Breast epithelium (tissue), 4 donors: ENCODE results near the gene ZNF563. TPM values are rescaled to one million over a fixed set of nuclear protein-coding genes. Genes with fewer than 3 reads are reported as not detected.
A peak's percentile ranks its signal among the peaks of the same experiment; 100 is the strongest.
"Not testable (repeated sequence)": the region's sequence is repeated elsewhere in the genome, so short reads cannot be mapped to it uniquely, and the experiment has no call there.

ENCODE experiments used
- DNase-seq, 2 donors: peaks; one replicate each; pipeline ENCODE4 v3.0.0-alpha.2; 2019; ENCODE audit warnings: low spot score in 2 of 2
- H3K27ac ChIP-seq, 2 donors: fragments of 200-600 bp; sonication (generic) in 1 of 2; one replicate each; pipeline ENCODE4 v1.5.1; 2016 to 2019; ENCODE audit warnings: mild to moderate bottlenecking in 1 of 2
- H3K27me3 ChIP-seq, 2 donors: fragments of 200-600 bp; sonication (generic) in 1 of 2; one replicate each; pipeline versions ENCODE4 v1.5.1 to v1.6.0; 2017 to 2019; ENCODE audit warnings: control low read depth in 1 of 2, mild to moderate bottlenecking in 1 of 2
- H3K36me3 ChIP-seq: fragments of 200-600 bp; one replicate; pipeline ENCODE4 v1.5.1; 2019
- H3K4me1 ChIP-seq, 2 donors: fragments of 200-600 bp; sonication (generic); one replicate each; pipeline ENCODE4 v1.5.1; 2016 to 2019; ENCODE audit warnings: control low read depth in 1 of 2
- H3K4me3 ChIP-seq, 3 donors: fragments of 200-600 bp; sonication (generic); 1 replicate in 2 of 3; 2 replicates in 1 of 3; pipeline ENCODE4 v1.5.1; 2016 to 2019; ENCODE audit warnings: mild to moderate bottlenecking in 3 of 3, moderate library complexity in 2 of 3
- H3K9me3 ChIP-seq, 2 donors: fragments of 200-600 bp; sonication (generic) in 1 of 2; one replicate each; pipeline ENCODE4 v1.5.1; 2016 to 2019; ENCODE audit warnings: control low read depth in 1 of 2
- POLR2A ChIP-seq: fragments of 450-650 bp; IDR thresholded peaks from one replicate; pipeline ENCODE4 v1.6.1; 2016; ENCODE audit warnings: antibody characterized with exemption, mild to moderate bottlenecking, moderate library complexity
- POLR2AphosphoS5 ChIP-seq, 3 donors: sonication (generic); formaldehyde crosslinking; IDR thresholded peaks; one replicate each; pipeline ENCODE4 v1.6.1; 2017; ENCODE audit warnings: antibody characterized with exemption in 3 of 3
- intact Hi-C: fragments of 100-400 bp; cut with DNase I; formaldehyde crosslinking; loops from one replicate; pipeline ENCODE4 v1.15.1; 2023; ENCODE audit warnings: low total_unique reads
- total RNA-seq, 3 donors: library from RNA; depleted of rRNA; stranded (reverse); fragments of >200 nt; gene quantifications; one replicate each; pipeline ENCODE4 v1.1.0, GENCODE V29; 2016
- TF ChIP-seq, protein P1 (sequence below), 3 donors: fragments of 450-650 bp; IDR thresholded peaks; one replicate each; pipeline ENCODE4 v1.5.1; 2016 to 2017; ENCODE audit warnings: antibody characterized with exemption in 3 of 3, mild to moderate bottlenecking in 3 of 3, moderate library complexity in 3 of 3

The ZNF563 gene
- total RNA-seq, 3 donors from 2014 or later = 2.6 to 7.5 (median 5.2) TPM

- Histone ChIP-seq H3K9me3 (no peaks in the 10 kb centered on the region), H3K36me3 (no peaks in the 10 kb centered on the region), H3K4me3 (peak within 1 kb of the TSS; percentile 80 to 93 (median 89)), H3K27ac (peak within 1 kb of the TSS; percentile 93 to 98), H3K4me1 (no peaks in the 10 kb centered on the region), H3K27me3 (no peaks in the 10 kb centered on the region)
- TF ChIP-seq, protein P1, sequence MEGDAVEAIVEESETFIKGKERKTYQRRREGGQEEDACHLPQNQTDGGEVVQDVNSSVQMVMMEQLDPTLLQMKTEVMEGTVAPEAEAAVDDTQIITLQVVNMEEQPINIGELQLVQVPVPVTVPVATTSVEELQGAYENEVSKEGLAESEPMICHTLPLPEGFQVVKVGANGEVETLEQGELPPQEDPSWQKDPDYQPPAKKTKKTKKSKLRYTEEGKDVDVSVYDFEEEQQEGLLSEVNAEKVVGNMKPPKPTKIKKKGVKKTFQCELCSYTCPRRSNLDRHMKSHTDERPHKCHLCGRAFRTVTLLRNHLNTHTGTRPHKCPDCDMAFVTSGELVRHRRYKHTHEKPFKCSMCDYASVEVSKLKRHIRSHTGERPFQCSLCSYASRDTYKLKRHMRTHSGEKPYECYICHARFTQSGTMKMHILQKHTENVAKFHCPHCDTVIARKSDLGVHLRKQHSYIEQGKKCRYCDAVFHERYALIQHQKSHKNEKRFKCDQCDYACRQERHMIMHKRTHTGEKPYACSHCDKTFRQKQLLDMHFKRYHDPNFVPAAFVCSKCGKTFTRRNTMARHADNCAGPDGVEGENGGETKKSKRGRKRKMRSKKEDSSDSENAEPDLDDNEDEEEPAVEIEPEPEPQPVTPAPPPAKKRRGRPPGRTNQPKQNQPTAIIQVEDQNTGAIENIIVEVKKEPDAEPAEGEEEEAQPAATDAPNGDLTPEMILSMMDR (IDR thresholded peaks at IDR 0.05) = peak in 2 of 3 donors; percentile 73 to 84
- TF ChIP-seq POLR2A (peak; percentile 62), POLR2AphosphoS5 (IDR thresholded peaks at IDR 0.05) (peak; percentile 74 to 81 (median 80))
- intact Hi-C loops = no loop called here
- DNase-seq = peak; percentile 95 to 96
These were observed 32.1 kb upstream of the ZNF563 start, which contains the start of gene ZNF442 for GRCh38 chr19:12365236-12366162. TSS of gene ZNF442 (minus strand) at chr19:12365683. CDS start at chr19:12363631, 2,052 bp downstream.

DNA sequence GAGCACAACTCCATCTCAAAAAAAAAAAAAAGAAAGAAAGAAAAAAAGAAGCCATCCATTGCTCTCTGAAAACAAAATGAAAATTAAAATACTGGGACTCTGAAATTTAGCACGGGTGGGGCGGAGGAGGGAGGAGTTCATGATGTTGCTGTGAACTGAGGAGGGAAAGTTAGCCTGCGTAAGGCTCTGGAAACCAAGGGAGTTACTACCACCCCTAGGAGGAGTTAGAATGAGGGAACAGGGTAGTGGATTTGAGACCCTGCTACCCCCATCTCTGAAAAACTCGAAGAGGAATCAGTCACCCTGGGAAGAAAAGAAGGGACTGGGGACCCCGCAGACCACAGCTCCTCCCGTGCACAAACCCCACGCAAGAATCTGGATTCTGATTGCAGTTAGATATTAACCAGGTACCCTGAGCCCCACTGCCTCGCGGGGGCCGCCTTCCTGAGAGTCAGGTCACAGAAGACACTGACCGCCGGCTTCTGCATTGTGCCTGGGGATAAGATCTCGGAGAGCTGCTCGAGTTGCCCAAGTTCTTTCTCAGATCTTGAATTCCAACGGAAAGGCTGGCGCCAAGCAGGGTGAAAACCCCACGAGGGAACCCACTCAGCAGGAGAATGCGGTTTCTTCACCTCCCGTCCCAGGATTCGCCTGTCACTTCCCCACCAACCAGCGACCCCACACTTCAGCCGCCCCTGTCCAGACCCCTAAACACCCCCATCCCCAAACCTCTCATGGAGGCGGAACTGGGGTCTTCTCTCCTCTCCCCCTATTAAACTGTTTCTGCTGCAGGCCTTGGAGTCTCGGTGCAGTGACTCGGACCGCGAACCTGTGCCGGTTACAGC, 31.2 kb upstream of the ZNF563 start:
- intact Hi-C loops = no loop called here
- no peaks in the 10 kb centered on the region for H3K36me3 ChIP-seq
- no peaks in the 10 kb centered on the region for H3K27me3 ChIP-seq
- TF ChIP-seq POLR2AphosphoS5 (IDR thresholded peaks at IDR 0.05) (no peak), POLR2A (no peak)
- TF ChIP-seq, protein P1 (IDR thresholded peaks at IDR 0.05) = no peak
- H3K4me3 ChIP-seq = peak overlapping the region; percentile 80 to 93 (median 89)
- no peaks in the 10 kb centered on the region for H3K9me3 ChIP-seq
- H3K4me1 ChIP-seq = no peaks in the 10 kb centered on the region
- no peak for DNase-seq
- peak overlapping the region; percentile 93 to 98 for H3K27ac ChIP-seq

GRCh38 chr19:12362236-12362635, 28.8 kb upstream of the ZNF563 start:
- H3K9me3 ChIP-seq, H3K4me3 ChIP-seq, DNase-seq, H3K27ac ChIP-seq, intact Hi-C loops, H3K27me3 ChIP-seq, H3K36me3 ChIP-seq, H3K4me1 ChIP-seq: not testable (repeated sequence)

GRCh38 chr19:12353375-12353774, 19.9 kb upstream of the ZNF563 start:
- intact Hi-C loops = no loop called here
- Histone ChIP-seq H3K9me3 (peaks cover 60 to 67% of the 10 kb centered on the region in 2 donors), H3K4me3 (no peak overlapping the region), H3K27me3 (no peaks in the 10 kb centered on the region), H3K4me1 (no peaks in the 10 kb centered on the region), H3K36me3 (peaks cover 8% of the 10 kb centered on the region), H3K27ac (no peak overlapping the region)
- TF ChIP-seq, protein P1 (IDR thresholded peaks at IDR 0.05) = no peak
- TF ChIP-seq POLR2AphosphoS5 (IDR thresholded peaks at IDR 0.05) = no peak
- no peak for TF ChIP-seq POLR2A
- DNase-seq = no peak

DNA sequence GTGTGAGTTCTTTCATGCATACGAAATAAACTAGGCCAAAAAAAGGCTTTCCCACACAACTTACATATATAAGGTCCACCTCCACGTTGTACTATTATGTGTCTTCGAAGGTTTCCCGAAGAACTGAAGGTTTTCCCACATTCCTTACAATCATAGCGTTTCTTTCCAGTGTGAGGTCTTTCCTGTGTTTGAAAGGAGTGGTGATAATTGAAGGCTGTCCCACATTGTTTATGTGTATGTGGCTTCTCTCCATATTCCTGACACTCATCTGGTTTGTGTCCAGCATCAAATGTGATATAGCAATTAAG, 17.4 kb upstream of the ZNF563 start:
- intact Hi-C loops = no loop called here
- peaks cover 8% of the 10 kb centered on the region for H3K36me3 ChIP-seq
- H3K27ac ChIP-seq = no peak overlapping the region
- H3K9me3 ChIP-seq = peaks cover 49 to 75% of the 10 kb centered on the region in 2 donors
- TF ChIP-seq, protein P1 (IDR thresholded peaks at IDR 0.05) = no peak
- TF ChIP-seq POLR2AphosphoS5 (IDR thresholded peaks at IDR 0.05) (no peak), POLR2A (no peak)
- H3K27me3 ChIP-seq = no peaks in the 10 kb centered on the region
- DNase-seq = no peak
- no peaks in the 10 kb centered on the region for H3K4me1 ChIP-seq
- no peak overlapping the region for H3K4me3 ChIP-seq
